ENCODE measurements around the gene FFAR3. TPM values are rescaled to one million over a fixed set of nuclear protein-coding genes. Genes with fewer than 3 reads are reported as not detected.

FFAR3 gene
- total and polyA plus RNA-seq, 2 of the 8 experiments (the other 6 are each of a cell fraction or from before 2014, with no cell fraction given): not detected

DNA sequence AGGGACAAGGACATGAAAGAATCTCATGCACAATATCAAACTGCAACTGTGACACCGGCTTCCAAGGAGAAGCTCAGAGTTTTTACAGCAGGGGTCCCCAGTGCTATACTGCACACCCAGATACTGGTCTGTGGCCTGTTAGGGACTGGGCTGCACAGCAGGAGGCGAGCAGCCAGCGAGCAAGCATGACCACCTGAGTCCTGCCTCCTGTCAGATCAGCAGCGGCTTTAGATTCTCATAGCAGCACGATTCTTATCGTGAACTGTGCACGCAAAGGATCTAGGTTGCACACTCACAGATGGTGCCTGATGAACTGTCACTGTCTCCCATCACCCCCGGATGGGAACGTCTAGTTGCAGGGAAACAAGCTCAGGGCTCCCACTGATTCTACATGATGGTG, 42.4 kb upstream of the FFAR3 start:
- DNase-seq (ENCODE audit: low read depth in 1 of 2, low spot score in 2 of 2) (no peak), FAIRE-seq (no peak)
- H2BK15ac ChIP-seq (ENCODE audit: low read length): no peak overlapping the region
- no peak overlapping the region for H3K56ac ChIP-seq (replicated peaks; ENCODE audit: insufficient read length, low read depth, low read length)
- H3K14ac ChIP-seq (ENCODE audit: insufficient read length): no peak overlapping the region
- H3K79me2 ChIP-seq (ENCODE audit: control insufficient read depth in 1 of 2, insufficient read depth in 2 of 2, low read length in 2 of 2): no peaks in the 10 kb centered on the region
- no peak overlapping the region for H4K8ac ChIP-seq (ENCODE audit: extremely low read depth, insufficient read depth, low read length)
- H3K9ac ChIP-seq (replicated peaks in 1 of 4; ENCODE audit: extremely low read depth in 1 of 4, low read depth in 3 of 4, low read length in 3 of 4): no peak overlapping the region
- H2AFZ ChIP-seq (ENCODE audit: low read length): no peak overlapping the region
- no peaks in the 10 kb centered on the region for H3K23me2 ChIP-seq (ENCODE audit: low read depth, low read length)
- H3K4me3 ChIP-seq (ENCODE audit: extremely low read depth in 1 of 4, insufficient read depth in 2 of 4, low read depth in 3 of 4, low read length in 4 of 4): no peak overlapping the region
- no peaks in the 10 kb centered on the region for H4K20me1 ChIP-seq (replicated peaks in 1 of 2; ENCODE audit: control insufficient read depth in 1 of 2, insufficient read depth in 2 of 2, low read length in 2 of 2)
- H4K91ac ChIP-seq (replicated peaks; ENCODE audit: insufficient read length, low read length): no peak overlapping the region
- H2BK12ac ChIP-seq (ENCODE audit: low read depth, low read length): no peak overlapping the region
- 87% methylated on average over 9 of the region's 9 CpGs; no CpG with 5 or more reads in 1 of the 2 experiments for WGBS, 2 experiments (ENCODE audit: extremely low coverage in 1 of 2, insufficient coverage in 1 of 2, insufficient read length in 1 of 2, insufficient replicate concordance in 2 of 2, low coverage in 1 of 2, low lambda C conversion rate in 2 of 2, missing lambda C conversion rate in 1 of 2)
- no peak overlapping the region for H2BK20ac ChIP-seq (ENCODE audit: low read length)
- no peak overlapping the region for H3K27ac ChIP-seq (ENCODE audit: low read depth, low read length)
- POLR2A ChIA-PET (ENCODE audit: partially characterized antibody): interaction anchor here (0.7 kb wide), 1 partner anchor 9 kb away, joined by 3 read pairs; no protein-coding TSS in a partner anchor
- H3K23ac ChIP-seq (ENCODE audit: insufficient read length): no peak overlapping the region
- H3K4ac ChIP-seq (replicated peaks; ENCODE audit: insufficient read length, low read depth, low read length): no peak overlapping the region
- no peak overlapping the region for H4K5ac ChIP-seq (ENCODE audit: insufficient read length, low read depth, low read length)
- H2BK120ac ChIP-seq (replicated peaks; ENCODE audit: low read depth, low read length): no peak overlapping the region
- CTCF ChIA-PET (ENCODE audit: partially characterized antibody): interaction anchor here (0.6 to 1.9 kb wide), 9 partner anchors 9 to 201 kb away, joined by 3 to 8 read pairs (median 3); partner anchors contain the start of gene FXYD3
- no peak overlapping the region for H3K4me2 ChIP-seq (ENCODE audit: insufficient read depth in 1 of 2, low read depth in 2 of 2, low read length in 2 of 2)
- H3K27me3 ChIP-seq (replicated peaks in 1 of 4; ENCODE audit: control insufficient read depth in 3 of 4, extremely low read depth in 1 of 4, insufficient read depth in 3 of 4, low read length in 3 of 4): no peaks in the 10 kb centered on the region
- H3K9me3 ChIP-seq (ENCODE audit: insufficient read depth in 2 of 2, low read depth in 1 of 2, low read length in 1 of 2): no peaks in the 10 kb centered on the region
- H3K79me1 ChIP-seq (ENCODE audit: low read depth, low read length): no peaks in the 10 kb centered on the region
- H2BK5ac ChIP-seq (ENCODE audit: low read depth, low read length): no peak overlapping the region
- H2AK5ac ChIP-seq (ENCODE audit: low read depth, low read length): no peak overlapping the region
- no peak overlapping the region for H3K18ac ChIP-seq (ENCODE audit: extremely low read depth, low read length)
- H3K36me3 ChIP-seq (ENCODE audit: control insufficient read depth in 2 of 4, insufficient read depth in 4 of 4, low read length in 3 of 4): no peaks in the 10 kb centered on the region
- no peaks in the 10 kb centered on the region for H3K4me1 ChIP-seq (replicated peaks in 1 of 4; ENCODE audit: control insufficient read depth in 3 of 4, insufficient read depth in 4 of 4, low read length in 3 of 4)
- TF ChIP-seq MAFK (IDR thresholded peaks at IDR 0.05; ENCODE audit: low read depth, low read length): no peak
- no peak for TF ChIP-seq CREB1 (IDR thresholded peaks at IDR 0.05)
- TF ChIP-seq RNF2 (IDR thresholded peaks at IDR 0.05; ENCODE audit: borderline replicate concordance, low read depth, low read length, missing control alignments, poor library complexity, severe bottlenecking): no peak
- TF ChIP-seq SUZ12 (IDR thresholded peaks at IDR 0.05; ENCODE audit: low read length): no peak
- TF ChIP-seq, protein P1, sequence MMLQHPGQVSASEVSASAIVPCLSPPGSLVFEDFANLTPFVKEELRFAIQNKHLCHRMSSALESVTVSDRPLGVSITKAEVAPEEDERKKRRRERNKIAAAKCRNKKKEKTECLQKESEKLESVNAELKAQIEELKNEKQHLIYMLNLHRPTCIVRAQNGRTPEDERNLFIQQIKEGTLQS (IDR thresholded peaks at IDR 0.05; ENCODE audit: insufficient read depth, low read depth, low read length): no peak
- no peak for TF ChIP-seq TAF1 (IDR thresholded peaks at IDR 0.05; ENCODE audit: low read depth, low read length)
- no peak for TF ChIP-seq GABPA (IDR thresholded peaks at IDR 0.05; ENCODE audit: borderline replicate concordance, insufficient read depth, low read length)
- TF ChIP-seq JUN (IDR thresholded peaks at IDR 0.05; ENCODE audit: low read depth, low read length): no peak
- TF ChIP-seq CTBP2 (IDR thresholded peaks at IDR 0.05; ENCODE audit: borderline replicate concordance, insufficient read depth, insufficient read length, low read length): no peak
- no peak for TF ChIP-seq ZNF274 (IDR thresholded peaks at IDR 0.05; ENCODE audit: borderline replicate concordance, extremely low read depth, low read length)
- TF ChIP-seq SP1 (IDR thresholded peaks at IDR 0.05; ENCODE audit: low read depth, low read length): no peak
- TF ChIP-seq HDAC2 (IDR thresholded peaks at IDR 0.05; ENCODE audit: borderline replicate concordance in 1 of 2, low read depth in 2 of 2, low read length in 2 of 2): no peak
- no peak for TF ChIP-seq RAD21 (IDR thresholded peaks at IDR 0.05 in 1 of 2, conservative IDR thresholded peaks at IDR 0.05 in 1 of 2; ENCODE audit: low read depth in 2 of 2, low read length in 2 of 2)

Measured in H1 (cell line).